GM12872 (cell line): ENCODE measurements around the gene DNAJC5.
A peak's percentile ranks its signal among the peaks of the same experiment; 100 is the strongest.

Experiments used
- CTCF ChIP-seq: IDR thresholded peaks from 3 replicates; pipeline ENCODE4 v1.5.1; 2011; ENCODE audit warnings: low read depth, mild to moderate bottlenecking, low read length, moderate library complexity; ENCODE audit not compliant: insufficient read depth

Gene DNAJC5

GRCh38 chr20:63980317-63980805 lies 85.4 kb downstream of the DNAJC5 start:
- TF ChIP-seq CTCF = no peak

DNA sequence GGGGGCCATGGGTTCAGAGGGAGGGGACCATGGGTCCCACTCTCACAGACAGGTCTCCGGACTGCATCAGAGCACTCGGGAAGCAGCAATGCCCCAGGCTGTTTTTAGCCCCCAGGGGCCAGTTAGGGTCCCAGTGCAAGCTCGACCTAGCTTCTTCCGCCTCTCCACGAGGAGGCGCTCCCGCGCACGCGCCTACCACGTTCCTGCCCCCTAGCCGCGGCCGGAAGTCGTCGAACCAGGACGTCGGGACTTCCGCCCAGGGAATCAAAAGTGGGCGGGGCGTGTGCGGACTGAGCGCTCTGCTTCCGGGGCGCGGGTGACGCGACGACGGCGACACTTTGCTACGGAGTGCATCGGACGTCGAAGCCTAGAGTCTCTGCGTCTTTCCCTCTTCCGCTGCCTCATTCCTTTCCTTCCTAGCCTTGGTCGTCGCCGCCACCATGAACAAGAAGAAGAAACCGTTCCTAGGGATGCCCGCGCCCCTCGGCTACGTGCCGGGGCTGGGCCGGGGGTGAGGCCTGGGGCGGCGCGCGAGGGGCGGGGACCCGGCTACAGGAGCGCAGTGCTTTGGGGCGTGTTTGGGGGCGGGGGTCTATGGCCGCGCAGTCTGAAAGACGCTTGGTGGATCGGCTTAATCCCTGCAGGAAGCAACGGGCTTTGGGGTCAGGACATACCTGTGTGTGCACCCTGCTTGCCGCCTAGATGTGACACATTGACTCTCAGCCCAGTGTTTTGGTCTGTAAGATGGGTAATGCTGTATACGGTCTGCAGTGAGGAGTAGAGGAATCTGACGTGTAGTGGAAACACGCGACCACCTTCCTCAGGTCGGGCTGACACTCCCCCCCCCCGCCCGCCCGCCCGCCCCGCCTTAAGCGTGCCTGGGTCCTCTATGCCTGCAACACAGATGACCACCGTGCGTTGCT lies 86.1 kb downstream of the DNAJC5 start, which contains the start of gene PRPF6:
TSS of gene PRPF6 (plus strand) at position 327 of the 923 bp plus-strand sequence. CDS start at position 441, 114 bp downstream.
- peak; percentile 96 for TF ChIP-seq CTCF

- no peak for TF ChIP-seq CTCF
These were observed 88.0 kb downstream of the DNAJC5 start for GRCh38 chr20:63982937-63983336.
